Lung (tissue), 12 donors: Measurements from ENCODE around the gene GUCY1A2. TPM values are rescaled to one million over a fixed set of nuclear protein-coding genes. Genes with fewer than 3 reads are reported as not detected.

Experiments
- ATAC-seq: fragments of 200-7000 bp; cut with Tn5 transposase; one replicate; pipeline ENCODE4 v1.9.1; 2020; ENCODE audit warnings: moderate number of reproducible peaks; ENCODE audit not compliant: insufficient read depth, low FRiP score
- DNase-seq, 3 donors: peaks; one replicate each; pipeline ENCODE4 v3.0.0-alpha.2; 2013 to 2017
- H3K27ac ChIP-seq, 2 donors: one replicate each; pipeline ENCODE4 v1.5.1; 2013; ENCODE audit warnings: mild to moderate bottlenecking in 2 of 2, moderate library complexity in 2 of 2, control low read depth in 1 of 2, inconsistent platforms in 1 of 2, low read depth in 1 of 2, low read length in 1 of 2
- H3K27me3 ChIP-seq, 3 donors: one replicate each; pipeline ENCODE4 v1.5.1; 2013; ENCODE audit warnings: low read length in 2 of 3; ENCODE audit not compliant: control insufficient read depth in 3 of 3, insufficient read depth in 3 of 3
- H3K36me3 ChIP-seq, 4 donors: one replicate each; pipeline ENCODE4 v1.5.1; 2013; ENCODE audit warnings: low read length in 4 of 4, mild to moderate bottlenecking in 1 of 4, moderate library complexity in 1 of 4; ENCODE audit not compliant: control insufficient read depth in 4 of 4, insufficient read depth in 4 of 4
- H3K4me1 ChIP-seq, 5 donors: one replicate each; pipeline ENCODE4 v1.5.1; 2013; ENCODE audit warnings: low read length in 5 of 5, mild to moderate bottlenecking in 2 of 5, moderate library complexity in 1 of 5; ENCODE audit not compliant: control insufficient read depth in 5 of 5, insufficient read depth in 5 of 5
- H3K4me3 ChIP-seq: one replicate; pipeline ENCODE4 v1.5.1; 2013; ENCODE audit warnings: mild to moderate bottlenecking, control low read depth, moderate library complexity
- H3K9ac ChIP-seq, 2 donors: one replicate each; pipeline ENCODE4 v1.5.1; 2013; ENCODE audit warnings: low read length in 2 of 2, control low read depth in 1 of 2; ENCODE audit not compliant: insufficient read depth in 1 of 2
- H3K9me3 ChIP-seq, 4 donors: one replicate each; pipeline ENCODE4 v1.5.1; 2013; ENCODE audit warnings: low read length in 3 of 4, mild to moderate bottlenecking in 1 of 4, moderate library complexity in 1 of 4; ENCODE audit not compliant: control insufficient read depth in 4 of 4, insufficient read depth in 3 of 4
- CTCF ChIP-seq: IDR thresholded peaks from 2 replicates; pipeline ENCODE4 v1.5.1; 2012; ENCODE audit warnings: mild to moderate bottlenecking; ENCODE audit errors: control extremely low read depth, extremely low read depth
- WGBS, 2 donors: extraction: QIAGEN DNeasy Blood & Tissue Kit; methylation state at CpG; one replicate each; pipeline ENCODE4 v1.1.7; 2013; 5-methylcytosine and 5-hydroxymethylcytosine counted together
- polyA plus RNA-seq, 2 donors: library from polyadenylated mRNA; stranded (reverse); fragments of 200-250 nt; gene quantifications; one replicate each; pipeline ENCODE4 v1.2.1, GENCODE V29; 2013
- total RNA-seq, 2 donors: library from RNA; depleted of rRNA in 1 of 2; stranded (reverse); fragments of >200 nt in 1 of 2; gene quantifications; one replicate each; pipeline ENCODE4 v1.2.1, GENCODE V29; 2014 to 2021
- donor health status: control.
- donor health status: control.
- donor health status: Bipolar disorder and iron deficiency.
- donor health status: healthy.
- donor health status: DM: yes; HTN: yes; CAD: no.

The GUCY1A2 gene
- total and polyA plus RNA-seq, 4 donors = 1.3 to 55.2 (median 5.7) TPM

- Histone ChIP-seq H3K36me3 (no peaks in the 10 kb centered on the region), H3K9me3 (peaks cover 0 to 5% (median 4%) of the 10 kb centered on the region in 4 donors), H3K27me3 (no peaks in the 10 kb centered on the region), H3K27ac (no peak overlapping the region), H3K4me3 (no peak overlapping the region), H3K9ac (no peak overlapping the region), H3K4me1 (no peaks in the 10 kb centered on the region)
- no peak for ATAC-seq
- TF ChIP-seq CTCF = no peak
- 84 to 92% methylated on average over 1 of the region's 1 CpG for WGBS, 2 donors
- no peak for DNase-seq
These were observed 373.5 kb downstream of the GUCY1A2 start for GRCh38 chr11:106644824-106645223.

GRCh38 chr11:106642331-106642730 is 375.9 kb downstream of the GUCY1A2 start:
- Histone ChIP-seq H3K27me3 (no peaks in the 10 kb centered on the region), H3K4me3 (no peak overlapping the region), H3K9ac (no peak overlapping the region), H3K4me1 (no peaks in the 10 kb centered on the region), H3K9me3 (peaks cover 0 to 10% (median 4%) of the 10 kb centered on the region in 4 donors), H3K27ac (no peak overlapping the region), H3K36me3 (no peaks in the 10 kb centered on the region)
- no peak for ATAC-seq
- DNase-seq = no peak
- 77 to 83% methylated on average over 1 of the region's 1 CpG for WGBS, 2 donors
- no peak for TF ChIP-seq CTCF

GRCh38 chr11:106632283-106632682 is 386.0 kb downstream of the GUCY1A2 start:
- TF ChIP-seq CTCF = no peak
- no peak overlapping the region for H3K9ac ChIP-seq
- no peak for ATAC-seq
- peaks cover 0 to 4% (median 0%) of the 10 kb centered on the region in 4 donors for H3K9me3 ChIP-seq
- no peak overlapping the region for H3K27ac ChIP-seq
- DNase-seq = no peak
- no peaks in the 10 kb centered on the region for H3K27me3 ChIP-seq
- H3K36me3 ChIP-seq = no peaks in the 10 kb centered on the region
- H3K4me3 ChIP-seq = no peak overlapping the region
- 91 to 97% methylated on average over 3 of the region's 3 CpGs for WGBS, 2 donors
- no peaks in the 10 kb centered on the region for H3K4me1 ChIP-seq

GRCh38 chr11:106627694-106628093 is 390.6 kb downstream of the GUCY1A2 start:
- ATAC-seq = no peak
- no peak for TF ChIP-seq CTCF
- Histone ChIP-seq H3K4me1 (no peaks in the 10 kb centered on the region), H3K36me3 (no peaks in the 10 kb centered on the region), H3K9me3 (peaks cover 0 to 4% (median 0%) of the 10 kb centered on the region in 4 donors), H3K4me3 (no peak overlapping the region), H3K27me3 (no peaks in the 10 kb centered on the region), H3K27ac (no peak overlapping the region), H3K9ac (no peak overlapping the region)
- 81 to 87% methylated on average over 6 of the region's 6 CpGs for WGBS, 2 donors
- DNase-seq = no peak
